22Rv1 (cell line): Measurements from ENCODE around the gene CMTM8.

ENCODE experiments used
- CTCF ChIP-seq: fragments of 450-650 bp; IDR thresholded peaks from 2 replicates; pipeline ENCODE4 v1.5.1; 2017; ENCODE audit warnings: mild to moderate bottlenecking
- ZFX ChIP-seq: fragments of 450-650 bp; IDR thresholded peaks from 2 replicates; pipeline ENCODE4 v1.6.1; 2017; ENCODE audit warnings: antibody characterized with exemption, borderline replicate concordance

- TF ChIP-seq CTCF (no peak), ZFX (no peak)
These were observed 176.2 kb downstream of the CMTM8 start for GRCh38 chr3:32414522-32415202.
